Measurements from ENCODE around the gene FBLN2. TPM values are rescaled to one million over a fixed set of nuclear protein-coding genes. Genes with fewer than 3 reads are reported as not detected.

FBLN2 gene
- total RNA-seq, 4 donors from 2014 or later, result 130 to 244 (median 136) TPM

DNA sequence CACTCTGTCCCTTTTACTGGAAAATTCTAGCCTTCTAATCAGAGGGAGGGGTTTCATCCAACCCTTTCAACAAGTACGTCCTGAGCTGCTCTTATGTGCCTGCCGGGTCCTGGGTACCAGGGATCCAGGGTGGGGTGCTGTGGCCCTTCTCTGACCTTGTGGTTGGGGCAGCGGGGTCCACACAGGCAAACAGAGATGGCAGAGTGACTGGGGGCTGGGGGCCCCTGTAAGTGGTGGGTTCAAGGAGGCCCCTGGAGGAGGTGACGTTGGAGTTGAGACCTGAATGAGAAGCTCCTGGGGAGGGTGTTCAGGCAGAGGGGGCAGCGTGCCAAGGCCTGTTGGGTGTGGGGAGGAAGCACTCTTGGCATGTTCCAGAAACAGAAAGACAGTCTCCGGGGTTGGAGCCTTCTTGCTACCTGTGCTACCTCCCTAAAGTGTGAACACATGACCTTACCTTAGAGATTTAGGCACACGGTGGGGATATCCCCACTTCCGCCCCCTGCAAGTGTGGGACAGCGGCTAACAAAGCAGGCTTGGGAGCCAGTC lies 78.1 kb downstream of the FBLN2 start:
- intact Hi-C loops (cut with DNase I), result no loop called here
- no peak for DNase-seq (ENCODE audit: extremely low spot score)
- H3K4me3 ChIP-seq, result no peak overlapping the region
- no peak overlapping the region for H3K27ac ChIP-seq (replicated peaks in 1 of 4)
- no peaks in the 10 kb centered on the region for H3K27me3 ChIP-seq
- TF ChIP-seq EP300 (IDR thresholded peaks at IDR 0.05) (no peak), POLR2A (IDR thresholded peaks at IDR 0.05; ENCODE audit: low read depth) (no peak), POLR2AphosphoS5 (IDR thresholded peaks at IDR 0.05) (no peak)
- TF ChIP-seq, protein P1, sequence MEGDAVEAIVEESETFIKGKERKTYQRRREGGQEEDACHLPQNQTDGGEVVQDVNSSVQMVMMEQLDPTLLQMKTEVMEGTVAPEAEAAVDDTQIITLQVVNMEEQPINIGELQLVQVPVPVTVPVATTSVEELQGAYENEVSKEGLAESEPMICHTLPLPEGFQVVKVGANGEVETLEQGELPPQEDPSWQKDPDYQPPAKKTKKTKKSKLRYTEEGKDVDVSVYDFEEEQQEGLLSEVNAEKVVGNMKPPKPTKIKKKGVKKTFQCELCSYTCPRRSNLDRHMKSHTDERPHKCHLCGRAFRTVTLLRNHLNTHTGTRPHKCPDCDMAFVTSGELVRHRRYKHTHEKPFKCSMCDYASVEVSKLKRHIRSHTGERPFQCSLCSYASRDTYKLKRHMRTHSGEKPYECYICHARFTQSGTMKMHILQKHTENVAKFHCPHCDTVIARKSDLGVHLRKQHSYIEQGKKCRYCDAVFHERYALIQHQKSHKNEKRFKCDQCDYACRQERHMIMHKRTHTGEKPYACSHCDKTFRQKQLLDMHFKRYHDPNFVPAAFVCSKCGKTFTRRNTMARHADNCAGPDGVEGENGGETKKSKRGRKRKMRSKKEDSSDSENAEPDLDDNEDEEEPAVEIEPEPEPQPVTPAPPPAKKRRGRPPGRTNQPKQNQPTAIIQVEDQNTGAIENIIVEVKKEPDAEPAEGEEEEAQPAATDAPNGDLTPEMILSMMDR (IDR thresholded peaks at IDR 0.05), result no peak
- H3K9me3 ChIP-seq, result no peaks in the 10 kb centered on the region
- WGBS, result 74% methylated on average over 9 of the region's 9 CpGs
- H3K36me3 ChIP-seq, result peaks cover 6 to 34% (median 22%) of the 10 kb centered on the region in 4 donors
- H3K4me1 ChIP-seq, result peaks cover 0 to 10% (median 3%) of the 10 kb centered on the region in 4 donors

- Histone ChIP-seq H3K9me3 (no peaks in the 10 kb centered on the region), H3K4me3 (no peak overlapping the region), H3K27ac (replicated peaks in 1 of 4) (no peak overlapping the region), H3K27me3 (no peaks in the 10 kb centered on the region), H3K4me1 (peaks cover 0 to 8% (median 3%) of the 10 kb centered on the region in 4 donors), H3K36me3 (peaks cover 6 to 37% (median 22%) of the 10 kb centered on the region in 4 donors)
- no peak for DNase-seq (ENCODE audit: extremely low spot score)
- TF ChIP-seq POLR2AphosphoS5 (IDR thresholded peaks at IDR 0.05), result no peak
- no peak for TF ChIP-seq POLR2A (IDR thresholded peaks at IDR 0.05; ENCODE audit: low read depth)
- TF ChIP-seq, protein P1 (IDR thresholded peaks at IDR 0.05), result no peak
- no peak for TF ChIP-seq EP300 (IDR thresholded peaks at IDR 0.05)
- intact Hi-C loops (cut with DNase I), result no loop called here
- 94% methylated on average over 8 of the region's 9 CpGs for WGBS
Measured at GRCh38 chr3:13627681-13628080, 78.8 kb downstream of the FBLN2 start.

GRCh38 chr3:13628432-13628831 lies 79.5 kb downstream of the FBLN2 start:
- Histone ChIP-seq H3K27ac (replicated peaks in 1 of 4) (no peak overlapping the region), H3K9me3 (no peaks in the 10 kb centered on the region), H3K27me3 (no peaks in the 10 kb centered on the region), H3K4me3 (no peak overlapping the region), H3K36me3 (peaks cover 6 to 43% (median 27%) of the 10 kb centered on the region in 4 donors), H3K4me1 (peaks cover 0 to under 1% (median 0%) of the 10 kb centered on the region in 4 donors)
- 94% methylated on average over 9 of the region's 10 CpGs for WGBS
- intact Hi-C loops (cut with DNase I), result no loop called here
- DNase-seq (ENCODE audit: extremely low spot score), result no peak
- TF ChIP-seq EP300 (IDR thresholded peaks at IDR 0.05), result no peak
- TF ChIP-seq, protein P1 (IDR thresholded peaks at IDR 0.05), result no peak
- no peak for TF ChIP-seq POLR2AphosphoS5 (IDR thresholded peaks at IDR 0.05)
- TF ChIP-seq POLR2A (IDR thresholded peaks at IDR 0.05; ENCODE audit: low read depth), result no peak

DNA sequence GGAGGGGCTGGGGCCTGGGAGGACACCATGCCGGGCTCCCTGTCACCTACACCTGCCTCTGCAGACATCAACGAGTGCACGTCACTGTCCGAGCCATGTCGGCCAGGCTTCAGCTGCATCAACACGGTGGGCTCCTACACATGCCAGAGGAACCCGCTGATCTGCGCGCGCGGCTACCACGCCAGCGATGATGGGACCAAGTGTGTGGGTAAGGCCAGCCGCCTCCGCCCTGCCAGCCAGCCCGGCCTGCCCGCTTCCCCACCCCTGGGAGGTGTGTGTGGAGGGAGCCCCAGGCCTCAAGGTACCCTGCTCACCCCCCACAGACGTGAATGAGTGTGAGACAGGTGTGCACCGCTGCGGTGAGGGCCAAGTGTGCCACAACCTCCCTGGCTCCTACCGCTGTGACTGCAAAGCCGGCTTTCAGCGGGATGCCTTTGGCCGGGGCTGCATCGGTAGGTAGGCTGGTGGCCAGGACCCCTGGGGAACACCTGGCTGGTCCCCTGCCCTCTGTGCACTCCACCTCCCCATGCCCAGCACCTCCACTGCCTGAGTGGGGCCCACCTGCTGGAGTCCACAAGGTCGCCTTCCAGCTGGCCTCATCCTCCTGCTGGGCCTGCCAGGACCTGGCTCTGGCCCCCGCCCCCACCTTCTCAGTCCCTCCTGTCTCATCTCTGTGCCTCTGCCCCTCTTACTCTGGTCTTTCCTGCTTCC lies 80.1 kb downstream of the FBLN2 start:
- WGBS, result 96% methylated on average over 9 of the region's 27 CpGs
- intact Hi-C loops (cut with DNase I), result no loop called here
- no peaks in the 10 kb centered on the region for H3K27me3 ChIP-seq

More for the DNA sequence above, 80.1 kb downstream of the FBLN2 start:
- Histone ChIP-seq H3K36me3 (peaks cover 6 to 45% (median 27%) of the 10 kb centered on the region in 4 donors), H3K27ac (replicated peaks in 1 of 4) (no peak overlapping the region), H3K9me3 (no peaks in the 10 kb centered on the region), H3K4me1 (no peaks in the 10 kb centered on the region), H3K4me3 (no peak overlapping the region)
- DNase-seq (ENCODE audit: extremely low spot score), result no peak
- TF ChIP-seq EP300 (IDR thresholded peaks at IDR 0.05) (no peak), POLR2A (IDR thresholded peaks at IDR 0.05; ENCODE audit: low read depth) (no peak), POLR2AphosphoS5 (IDR thresholded peaks at IDR 0.05) (no peak)
- TF ChIP-seq, protein P1 (IDR thresholded peaks at IDR 0.05), result no peak

All from esophagus muscularis mucosa (tissue), 4 donors.